Mesenchymal stem cell (in vitro differentiated cells and primary cell): ENCODE results near the gene MMP13.
A peak's percentile ranks its signal among the peaks of the same experiment; 100 is the strongest.

Experiments
- DNase-seq: peaks from one replicate; pipeline ENCODE4 v3.0.0-alpha.2; 2013
- H2AFZ ChIP-seq: one replicate; pipeline ENCODE4 v1.6.1; 2013; ENCODE audit warnings: low read depth, mild to moderate bottlenecking, control low read depth, inconsistent platforms, low read length, moderate library complexity
- H2AK5ac ChIP-seq: 2 replicates; pipeline ENCODE4 v1.6.1; 2013; ENCODE audit warnings: low read length, moderate library complexity, mild to moderate bottlenecking, inconsistent platforms; ENCODE audit not compliant: severe bottlenecking
- H2BK120ac ChIP-seq: one replicate; pipeline ENCODE4 v1.6.1; 2013; ENCODE audit warnings: low read depth, mild to moderate bottlenecking, inconsistent platforms, low read length, moderate library complexity
- H2BK12ac ChIP-seq, 2 experiments: one replicate each; pipeline ENCODE4 v1.6.1; 2013; ENCODE audit warnings: inconsistent platforms in 2 of 2, low read length in 2 of 2, mild to moderate bottlenecking in 2 of 2, moderate library complexity in 2 of 2, control low read depth in 1 of 2
- H2BK15ac ChIP-seq: one replicate; pipeline ENCODE4 v1.6.1; 2013; ENCODE audit warnings: mild to moderate bottlenecking, low read depth, inconsistent platforms; ENCODE audit not compliant: poor library complexity, severe bottlenecking
- H2BK5ac ChIP-seq: 2 replicates; pipeline ENCODE4 v1.6.1; 2013; ENCODE audit warnings: low read depth, mild to moderate bottlenecking, low read length, control low read depth, inconsistent platforms; ENCODE audit not compliant: poor library complexity, severe bottlenecking
- H3K14ac ChIP-seq, 2 experiments: one replicate each; pipeline ENCODE4 v1.6.1; 2013; ENCODE audit warnings: inconsistent platforms in 2 of 2, low read length in 2 of 2, control low read depth in 1 of 2, mild to moderate bottlenecking in 1 of 2, moderate library complexity in 1 of 2
- H3K18ac ChIP-seq, 2 experiments: one replicate each; pipeline ENCODE4 v1.6.1; 2013; ENCODE audit warnings: inconsistent platforms in 2 of 2, low read length in 2 of 2, control low read depth in 1 of 2, low read depth in 1 of 2, mild to moderate bottlenecking in 1 of 2
- H3K23ac ChIP-seq, 2 experiments: one replicate each; pipeline ENCODE4 v1.6.1; 2013; ENCODE audit warnings: inconsistent platforms in 2 of 2, low read length in 2 of 2, mild to moderate bottlenecking in 2 of 2, moderate library complexity in 2 of 2, control low read depth in 1 of 2
- H3K27ac ChIP-seq: 2 replicates; pipeline ENCODE4 v1.5.1; 2013; ENCODE audit warnings: mild to moderate bottlenecking, moderate library complexity, low read length, control low read depth, inconsistent platforms; ENCODE audit not compliant: poor library complexity, severe bottlenecking
- H3K27me3 ChIP-seq, 2 experiments: 2 replicates each; pipeline versions ENCODE4 v1.6.1 to v1.7.0; 2013; ENCODE audit warnings: low read length in 2 of 2, mild to moderate bottlenecking in 2 of 2, moderate library complexity in 2 of 2, control low read depth in 1 of 2, inconsistent platforms in 1 of 2; ENCODE audit not compliant: control insufficient read depth in 1 of 2, insufficient read depth in 1 of 2
- H3K36me3 ChIP-seq, 2 experiments: 2 replicates each; pipeline versions ENCODE4 v1.6.1 to v1.7.0; 2013; ENCODE audit warnings: low read length in 2 of 2, control low read depth in 1 of 2, inconsistent platforms in 1 of 2, low read depth in 1 of 2, mild to moderate bottlenecking in 1 of 2; ENCODE audit not compliant: insufficient read depth in 2 of 2, control insufficient read depth in 1 of 2
- H3K4ac ChIP-seq, 2 experiments: one replicate each; pipeline ENCODE4 v1.6.1; 2013; ENCODE audit warnings: inconsistent platforms in 2 of 2, low read length in 2 of 2, mild to moderate bottlenecking in 2 of 2, moderate library complexity in 2 of 2, control low read depth in 1 of 2, low read depth in 1 of 2
- H3K4me1 ChIP-seq: 2 replicates; pipeline ENCODE4 v1.6.1; 2013; ENCODE audit warnings: low read depth, low read length, control low read depth; ENCODE audit not compliant: control insufficient read depth, insufficient read depth
- H3K4me2 ChIP-seq: 2 replicates; pipeline ENCODE4 v1.6.1; 2013; ENCODE audit warnings: low read length, mild to moderate bottlenecking, inconsistent platforms; ENCODE audit not compliant: poor library complexity, severe bottlenecking
- H3K4me3 ChIP-seq, 2 experiments: 2 replicates each; pipeline versions ENCODE4 v1.5.1 to v1.7.0; 2013; ENCODE audit warnings: low read length in 2 of 2, mild to moderate bottlenecking in 2 of 2, control low read depth in 1 of 2, low read depth in 1 of 2; ENCODE audit not compliant: insufficient read depth in 1 of 2
- H3K79me1 ChIP-seq: replicated peaks from 2 replicates; pipeline ENCODE4 v1.6.1; 2013; ENCODE audit warnings: mild to moderate bottlenecking, control low read depth, low read length, inconsistent platforms; ENCODE audit not compliant: poor library complexity, severe bottlenecking
- H3K9ac ChIP-seq: 2 replicates; pipeline ENCODE4 v1.7.0; 2013; ENCODE audit warnings: mild to moderate bottlenecking, low read length, moderate library complexity
- H3K9me3 ChIP-seq: 2 replicates; pipeline ENCODE4 v1.7.0; 2013; ENCODE audit warnings: mild to moderate bottlenecking, low read length; ENCODE audit not compliant: control insufficient read depth
- H4K8ac ChIP-seq: one replicate; pipeline ENCODE4 v1.6.1; 2013; ENCODE audit warnings: inconsistent platforms, mild to moderate bottlenecking, low read length, moderate library complexity
- H4K91ac ChIP-seq: one replicate; pipeline ENCODE4 v1.6.1; 2013; ENCODE audit warnings: mild to moderate bottlenecking, low read length, inconsistent platforms
- WGBS: methylation state at CpG from one replicate; pipeline ENCODE4 v1.1.7; 2013; ENCODE audit warnings: mixed read lengths; 5-methylcytosine and 5-hydroxymethylcytosine counted together

Gene MMP13

DNA sequence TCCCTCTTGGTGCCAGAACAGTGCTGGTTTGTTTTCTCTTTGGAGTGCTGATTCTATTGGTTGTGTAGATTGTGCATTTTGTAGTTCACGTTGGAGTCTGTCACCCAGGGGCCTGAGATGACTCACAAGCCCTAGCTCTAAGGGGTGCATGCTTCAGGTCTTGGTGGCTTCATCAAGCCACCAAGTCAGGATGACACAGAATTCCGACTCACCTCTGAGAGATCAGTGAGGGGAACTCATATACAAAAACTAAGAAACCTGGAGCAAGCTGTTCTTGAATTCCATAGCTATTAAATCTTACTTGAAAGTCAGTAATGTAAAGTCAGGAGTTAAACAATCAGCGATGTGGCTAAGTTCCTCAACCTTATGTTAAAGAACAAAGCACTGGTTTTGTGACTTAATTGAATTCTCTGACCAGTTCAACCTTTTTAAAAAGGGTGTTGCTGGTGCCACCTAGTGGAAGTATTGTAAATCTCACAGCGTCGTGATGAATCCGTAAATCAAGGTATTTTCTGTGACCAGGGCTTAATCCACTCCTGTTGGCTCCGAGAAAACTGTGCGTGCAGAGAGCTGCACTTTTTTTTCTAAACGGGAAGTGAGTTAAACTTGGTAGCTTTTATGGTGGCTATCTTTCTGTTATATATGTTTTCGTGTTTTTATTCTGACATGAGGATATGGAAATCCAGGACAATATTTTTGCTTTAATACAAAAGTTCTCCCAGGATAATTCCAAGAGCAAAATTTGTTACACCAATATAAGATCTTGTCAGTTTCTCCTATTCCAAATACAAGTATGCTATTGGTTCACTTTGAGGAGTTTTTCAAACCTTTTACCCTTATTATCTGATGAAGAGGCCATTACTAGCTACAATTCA lies 14.6 kb downstream of the MMP13 start:
- H2AFZ ChIP-seq, result no peak overlapping the region
- whole genome bisulfite sequencing, result 19% methylated on average over 8 of the region's 10 CpGs
- H3K4ac ChIP-seq, result no peak overlapping the region
- no peak overlapping the region for H4K91ac ChIP-seq
- no peak overlapping the region for H2BK120ac ChIP-seq
- no peak overlapping the region for H3K4me3 ChIP-seq
- no peaks in the 10 kb centered on the region for H3K27me3 ChIP-seq
- no peak overlapping the region for H3K4me2 ChIP-seq
- H3K9ac ChIP-seq, result peak overlapping the region; percentile 62
- no peaks in the 10 kb centered on the region for H3K79me1 ChIP-seq
- H3K9me3 ChIP-seq, result no peaks in the 10 kb centered on the region
- no peak overlapping the region for H2BK5ac ChIP-seq
- no peak overlapping the region for H3K23ac ChIP-seq
- H2AK5ac ChIP-seq, result peak overlapping the region; percentile 15
- DNase-seq, result peak; percentile 76
- H3K14ac ChIP-seq, result no peak overlapping the region
- H4K8ac ChIP-seq, result no peak overlapping the region
- H3K4me1 ChIP-seq, result peaks cover 2% of the 10 kb centered on the region
- H3K36me3 ChIP-seq, result no peaks in the 10 kb centered on the region
- H3K18ac ChIP-seq, result no peak overlapping the region
- no peak overlapping the region for H2BK12ac ChIP-seq
- peak overlapping the region; percentile 3 for H3K27ac ChIP-seq
- no peak overlapping the region for H2BK15ac ChIP-seq

DNA sequence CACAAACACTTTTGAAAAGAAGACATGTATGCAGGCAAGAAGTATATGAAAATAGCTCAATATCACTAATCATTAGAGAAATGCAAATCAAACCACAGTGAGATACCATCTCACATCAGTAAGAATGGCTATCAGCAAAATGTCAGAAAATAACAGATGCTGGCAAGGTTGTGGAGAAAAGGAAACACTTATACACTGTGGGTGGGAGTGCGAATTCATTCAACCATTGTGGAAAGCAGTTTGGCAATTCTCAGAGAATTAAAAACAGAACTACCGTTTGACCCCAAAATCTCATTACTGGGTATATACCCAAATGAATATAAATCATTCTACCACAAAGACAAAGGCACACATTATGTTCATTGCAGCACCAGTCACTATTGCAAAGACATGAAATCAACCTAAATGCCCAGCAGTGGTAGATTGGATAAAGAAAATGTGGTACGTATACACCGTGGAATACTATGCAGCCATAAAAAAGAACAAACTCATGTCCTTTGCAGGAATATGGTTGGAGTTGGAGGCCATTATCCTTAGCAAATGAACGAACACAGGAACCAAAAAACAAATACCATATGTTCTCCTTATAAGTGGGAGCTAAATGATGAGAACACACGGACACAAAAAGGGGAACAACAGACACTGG lies 18.5 kb downstream of the MMP13 start:
- H3K36me3 ChIP-seq, result no peaks in the 10 kb centered on the region
- no peak overlapping the region for H4K91ac ChIP-seq
- no peak overlapping the region for H2AFZ ChIP-seq
- no peak overlapping the region for H2AK5ac ChIP-seq
- no peak overlapping the region for H3K23ac ChIP-seq
- no peak overlapping the region for H3K4ac ChIP-seq
- no peak overlapping the region for H3K27ac ChIP-seq
- no peak overlapping the region for H2BK5ac ChIP-seq
- H3K27me3 ChIP-seq, result no peaks in the 10 kb centered on the region
- peaks cover 4% of the 10 kb centered on the region for H3K4me1 ChIP-seq
- H3K18ac ChIP-seq, result no peak overlapping the region
- H3K79me1 ChIP-seq, result no peaks in the 10 kb centered on the region
- H2BK12ac ChIP-seq, result no peak overlapping the region
- H3K9ac ChIP-seq, result no peak overlapping the region
- H4K8ac ChIP-seq, result no peak overlapping the region
- no peak overlapping the region for H3K14ac ChIP-seq
- no peak overlapping the region for H3K4me3 ChIP-seq
- no peak overlapping the region for H2BK120ac ChIP-seq
- WGBS, result 78% methylated on average over 4 of the region's 6 CpGs
- no peak overlapping the region for H2BK15ac ChIP-seq
- DNase-seq, result no peak
- no peaks in the 10 kb centered on the region for H3K9me3 ChIP-seq
- H3K4me2 ChIP-seq, result no peak overlapping the region

DNA sequence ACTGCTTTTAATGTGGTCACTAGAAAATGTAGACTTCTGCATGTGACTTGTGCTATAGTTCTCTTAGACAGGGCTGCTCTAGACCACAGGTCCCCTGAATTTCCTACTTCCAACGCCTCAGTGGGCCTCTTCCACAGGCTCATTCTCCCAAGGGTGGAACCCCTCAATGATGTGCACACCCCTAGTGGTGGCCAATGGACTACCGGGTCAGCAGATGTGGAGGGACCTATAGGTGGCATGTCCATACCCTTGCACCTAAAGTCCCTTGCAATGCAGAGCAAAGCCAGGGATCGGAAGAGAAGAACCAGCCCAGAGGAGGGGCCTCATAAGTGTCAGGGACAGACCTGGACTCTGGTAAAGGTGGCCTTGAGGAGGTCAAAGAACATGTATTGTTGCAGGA lies 20.0 kb downstream of the MMP13 start:
- peak overlapping the region; percentile 57 for H2AK5ac ChIP-seq

DNA sequence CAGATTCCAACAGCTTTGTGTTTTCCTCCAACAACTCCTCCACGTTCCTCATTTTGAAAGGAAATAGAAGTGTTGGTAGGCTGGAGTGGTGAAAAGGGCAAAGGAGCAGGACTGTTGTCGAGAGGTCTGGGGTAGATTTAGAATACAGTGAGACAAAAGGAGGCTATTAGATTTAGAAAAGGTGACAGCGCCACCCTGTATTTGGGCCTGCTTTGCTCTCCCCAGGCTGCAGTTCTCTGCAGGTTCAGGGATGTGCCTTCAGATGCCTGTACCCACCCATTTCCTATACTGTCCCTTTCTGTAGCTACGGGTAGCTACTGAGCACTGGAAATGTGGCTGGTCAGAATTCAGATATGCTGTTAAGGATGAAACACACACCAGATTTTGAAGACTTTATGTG lies 20.8 kb downstream of the MMP13 start:
- H2BK120ac ChIP-seq, result no peak overlapping the region
- H3K4me2 ChIP-seq, result no peak overlapping the region
- no peaks in the 10 kb centered on the region for H3K27me3 ChIP-seq
- no peak overlapping the region for H4K8ac ChIP-seq
- no peak overlapping the region for H3K9ac ChIP-seq
- H3K9me3 ChIP-seq, result no peaks in the 10 kb centered on the region
- no peak overlapping the region for H3K23ac ChIP-seq
- no peaks in the 10 kb centered on the region for H3K79me1 ChIP-seq
- H3K4ac ChIP-seq, result no peak overlapping the region
- H2BK5ac ChIP-seq, result no peak overlapping the region
- peaks cover 8% of the 10 kb centered on the region for H3K4me1 ChIP-seq
- H3K27ac ChIP-seq, result no peak overlapping the region
- DNase-seq, result no peak
- no peak overlapping the region for H2BK12ac ChIP-seq
- H3K4me3 ChIP-seq, result no peak overlapping the region
- no peak overlapping the region for H4K91ac ChIP-seq
- H2BK15ac ChIP-seq, result no peak overlapping the region
- H3K36me3 ChIP-seq, result no peaks in the 10 kb centered on the region
- no peak overlapping the region for H2AFZ ChIP-seq
- H3K18ac ChIP-seq, result no peak overlapping the region
- H2AK5ac ChIP-seq, result peak overlapping the region; percentile 50
- H3K14ac ChIP-seq, result no peak overlapping the region
- 74% methylated on average over 4 of the region's 4 CpGs for WGBS

More for the DNA sequence above, 20.0 kb downstream of the MMP13 start:
- H4K8ac ChIP-seq, result no peak overlapping the region
- H3K4me2 ChIP-seq, result no peak overlapping the region
- H3K27me3 ChIP-seq, result no peaks in the 10 kb centered on the region
- H3K18ac ChIP-seq, result no peak overlapping the region
- no peak overlapping the region for H2AFZ ChIP-seq
- H3K14ac ChIP-seq, result no peak overlapping the region
- no peak overlapping the region for H2BK5ac ChIP-seq
- H2BK15ac ChIP-seq, result no peak overlapping the region
- H2BK12ac ChIP-seq, result no peak overlapping the region
- 90% methylated on average over 3 of the region's 3 CpGs for WGBS
- no peaks in the 10 kb centered on the region for H3K79me1 ChIP-seq
- H3K4me3 ChIP-seq, result no peak overlapping the region
- no peaks in the 10 kb centered on the region for H3K36me3 ChIP-seq
- H3K27ac ChIP-seq, result no peak overlapping the region
- H3K4me1 ChIP-seq, result peaks cover 8% of the 10 kb centered on the region
- no peak for DNase-seq
- H4K91ac ChIP-seq, result no peak overlapping the region
- no peak overlapping the region for H3K4ac ChIP-seq
- H3K23ac ChIP-seq, result peak overlapping the region in 1 of 2 experiments; percentile 36
- no peaks in the 10 kb centered on the region for H3K9me3 ChIP-seq
- no peak overlapping the region for H2BK120ac ChIP-seq
- H3K9ac ChIP-seq, result no peak overlapping the region
